Glutamatergic neuron (in vitro differentiated cells): ENCODE results near the gene IPO11. TPM values are rescaled to one million over a fixed set of nuclear protein-coding genes. Genes with fewer than 3 reads are reported as not detected.
"Not testable (repeated sequence)": the region's sequence is repeated elsewhere in the genome, so short reads cannot be mapped to it uniquely, and the experiment has no call there.

Source experiments
- DNase-seq: peaks from one replicate; pipeline ENCODE4 v3.0.0; 2022
- H3K27ac Mint-ChIP-seq: one replicate; pipeline ENCODE4 v1.8.0; 2020; ENCODE audit warnings: mild to moderate bottlenecking, mixed read lengths, inconsistent platforms; ENCODE audit not compliant: unreplicated experiment
- H3K27me3 Mint-ChIP-seq: one replicate; pipeline ENCODE4 v1.8.0; 2020; ENCODE audit warnings: mild to moderate bottlenecking, moderate library complexity, mixed read lengths, inconsistent platforms; ENCODE audit not compliant: unreplicated experiment
- H3K36me3 Mint-ChIP-seq: one replicate; pipeline ENCODE4 v1.8.0; 2020; ENCODE audit warnings: mild to moderate bottlenecking, mixed read lengths, inconsistent platforms; ENCODE audit not compliant: unreplicated experiment
- H3K4me1 Mint-ChIP-seq: one replicate; pipeline ENCODE4 v1.8.0; 2020; ENCODE audit warnings: mild to moderate bottlenecking, low read depth, mixed read lengths, inconsistent platforms; ENCODE audit not compliant: unreplicated experiment
- H3K4me3 Mint-ChIP-seq: one replicate; pipeline ENCODE4 v1.8.0; 2020; ENCODE audit warnings: mild to moderate bottlenecking, mixed read lengths, inconsistent platforms; ENCODE audit not compliant: unreplicated experiment
- H3K9me3 Mint-ChIP-seq: one replicate; pipeline ENCODE4 v1.8.0; 2020; ENCODE audit warnings: mild to moderate bottlenecking, moderate library complexity, mixed read lengths, inconsistent platforms; ENCODE audit not compliant: unreplicated experiment
- total RNA-seq: library from RNA; stranded (reverse); fragmentation: NEBNext Ultra II Directional; extraction: Animal tissue kit (Norgen Biotek cat#: 25700); gene quantifications from one replicate; pipeline ENCODE4 v1.2.1, GENCODE V29; 2021; ENCODE audit not compliant: unreplicated experiment
- TF ChIP-seq, protein P1 (sequence below): fragments of 200-600 bp; sonication (generic); IDR thresholded peaks from one replicate; pipeline ENCODE4 v1.5.0; 2021; ENCODE audit not compliant: partially characterized antibody, unreplicated experiment

The IPO11 gene
- total RNA-seq, 1 donor from 2014 or later, result 23.5 TPM

DNA sequence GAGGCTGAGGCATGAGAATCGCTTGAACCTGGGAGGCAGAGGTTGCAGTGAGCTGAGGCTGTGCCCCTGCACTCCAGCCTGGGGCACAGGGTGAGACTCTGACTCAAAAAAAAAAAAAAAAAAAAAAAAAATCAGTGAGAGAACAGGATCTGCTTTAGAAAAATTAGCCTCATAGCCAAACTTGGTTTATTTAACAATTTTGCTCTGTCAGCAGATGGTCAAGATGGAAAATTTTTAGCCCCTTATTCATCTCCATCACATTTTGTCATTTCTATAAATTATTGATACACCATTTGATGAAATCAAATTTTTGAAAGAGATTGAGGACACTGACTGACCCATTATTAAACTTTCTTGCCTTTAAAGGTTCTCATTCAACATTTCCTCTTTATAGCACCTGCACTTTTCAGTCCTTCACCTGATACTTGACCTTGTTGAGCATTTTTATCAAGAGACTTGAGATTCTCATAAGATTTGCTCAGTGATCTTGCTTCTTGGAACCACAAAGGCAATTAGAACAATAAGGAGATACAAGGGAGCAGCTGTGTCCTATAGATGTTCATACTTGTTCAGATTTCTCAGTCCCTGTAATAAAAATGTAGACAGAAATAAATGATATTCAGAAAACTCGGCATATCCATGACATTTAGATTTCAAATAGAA, 204.2 kb downstream of the IPO11 start:
- Mint-ChIP-seq H3K36me3 (no peaks in the 10 kb centered on the region), H3K4me1 (peaks cover 4% of the 10 kb centered on the region), H3K27ac (no peak overlapping the region), H3K4me3 (no peak overlapping the region), H3K27me3 (peaks cover 2% of the 10 kb centered on the region), H3K9me3 (peaks cover 6% of the 10 kb centered on the region)
- TF ChIP-seq, protein P1, sequence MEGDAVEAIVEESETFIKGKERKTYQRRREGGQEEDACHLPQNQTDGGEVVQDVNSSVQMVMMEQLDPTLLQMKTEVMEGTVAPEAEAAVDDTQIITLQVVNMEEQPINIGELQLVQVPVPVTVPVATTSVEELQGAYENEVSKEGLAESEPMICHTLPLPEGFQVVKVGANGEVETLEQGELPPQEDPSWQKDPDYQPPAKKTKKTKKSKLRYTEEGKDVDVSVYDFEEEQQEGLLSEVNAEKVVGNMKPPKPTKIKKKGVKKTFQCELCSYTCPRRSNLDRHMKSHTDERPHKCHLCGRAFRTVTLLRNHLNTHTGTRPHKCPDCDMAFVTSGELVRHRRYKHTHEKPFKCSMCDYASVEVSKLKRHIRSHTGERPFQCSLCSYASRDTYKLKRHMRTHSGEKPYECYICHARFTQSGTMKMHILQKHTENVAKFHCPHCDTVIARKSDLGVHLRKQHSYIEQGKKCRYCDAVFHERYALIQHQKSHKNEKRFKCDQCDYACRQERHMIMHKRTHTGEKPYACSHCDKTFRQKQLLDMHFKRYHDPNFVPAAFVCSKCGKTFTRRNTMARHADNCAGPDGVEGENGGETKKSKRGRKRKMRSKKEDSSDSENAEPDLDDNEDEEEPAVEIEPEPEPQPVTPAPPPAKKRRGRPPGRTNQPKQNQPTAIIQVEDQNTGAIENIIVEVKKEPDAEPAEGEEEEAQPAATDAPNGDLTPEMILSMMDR, result no peak
- DNase-seq, result no peak

- no peaks in the 10 kb centered on the region for H3K36me3 Mint-ChIP-seq
- TF ChIP-seq, protein P1, result no peak
These were observed 205.4 kb downstream of the IPO11 start for GRCh38 chr5:62617943-62618342.

DNA sequence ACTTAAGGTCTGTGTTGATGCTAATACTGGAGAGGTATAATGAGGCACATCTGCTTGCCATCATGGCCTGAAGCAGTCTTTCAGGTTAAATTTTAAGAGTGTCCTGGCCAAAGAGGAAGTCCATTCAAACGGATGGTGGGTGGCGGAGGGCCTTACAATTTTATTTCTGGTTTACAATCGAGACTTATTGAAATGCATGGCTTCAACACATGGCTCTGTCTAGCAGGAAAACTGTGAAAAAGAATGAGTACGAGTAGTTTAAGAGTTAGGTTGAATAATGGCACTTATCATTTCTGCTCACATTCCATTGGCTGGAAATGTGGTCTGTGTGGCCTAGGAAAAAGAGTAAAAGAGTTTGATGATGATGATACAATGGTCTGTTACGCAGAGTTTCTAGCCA, 208.2 kb downstream of the IPO11 start:
- Mint-ChIP-seq H3K27ac (no peak overlapping the region), H3K36me3 (no peaks in the 10 kb centered on the region), H3K4me3 (no peak overlapping the region), H3K9me3 (peaks cover 2% of the 10 kb centered on the region), H3K27me3 (peaks cover 2% of the 10 kb centered on the region), H3K4me1 (peaks cover 4% of the 10 kb centered on the region)
- no peak for DNase-seq
- TF ChIP-seq, protein P1, result no peak

More at GRCh38 chr5:62617943-62618342, 205.4 kb downstream of the IPO11 start:
- no peak overlapping the region for H3K4me3 Mint-ChIP-seq
- H3K27me3 Mint-ChIP-seq, result peaks cover 2% of the 10 kb centered on the region
- H3K27ac Mint-ChIP-seq, result no peak overlapping the region
- DNase-seq, result no peak
- peaks cover 6% of the 10 kb centered on the region for H3K9me3 Mint-ChIP-seq
- H3K4me1 Mint-ChIP-seq, result peaks cover 4% of the 10 kb centered on the region

DNA sequence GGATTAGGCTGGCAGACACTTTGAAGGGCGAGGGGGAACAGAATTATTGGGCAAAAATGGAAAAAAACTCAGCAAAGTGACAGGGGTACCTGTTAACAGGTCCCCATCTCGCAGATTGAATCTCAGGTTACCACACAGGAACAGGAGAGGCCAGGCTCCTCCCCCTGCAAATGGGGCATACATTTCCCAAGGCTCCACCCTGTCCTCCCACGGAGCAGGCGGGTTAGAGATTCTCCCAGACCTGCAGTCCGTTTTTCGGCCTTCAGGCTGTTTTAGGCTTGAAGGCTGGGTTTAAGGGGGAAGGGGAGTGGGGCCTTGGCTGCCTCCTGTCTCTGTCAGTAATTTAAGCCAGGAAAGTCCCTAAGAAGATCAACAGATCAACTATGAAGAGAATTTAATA, 208.7 kb downstream of the IPO11 start:
- Mint-ChIP-seq H3K9me3 (peaks cover 2% of the 10 kb centered on the region), H3K36me3 (no peaks in the 10 kb centered on the region), H3K4me3 (no peak overlapping the region), H3K27ac (no peak overlapping the region), H3K4me1 (peaks cover 4% of the 10 kb centered on the region), H3K27me3 (peaks cover 2% of the 10 kb centered on the region)
- TF ChIP-seq, protein P1, result no peak
- DNase-seq, result peak; percentile 32

DNA sequence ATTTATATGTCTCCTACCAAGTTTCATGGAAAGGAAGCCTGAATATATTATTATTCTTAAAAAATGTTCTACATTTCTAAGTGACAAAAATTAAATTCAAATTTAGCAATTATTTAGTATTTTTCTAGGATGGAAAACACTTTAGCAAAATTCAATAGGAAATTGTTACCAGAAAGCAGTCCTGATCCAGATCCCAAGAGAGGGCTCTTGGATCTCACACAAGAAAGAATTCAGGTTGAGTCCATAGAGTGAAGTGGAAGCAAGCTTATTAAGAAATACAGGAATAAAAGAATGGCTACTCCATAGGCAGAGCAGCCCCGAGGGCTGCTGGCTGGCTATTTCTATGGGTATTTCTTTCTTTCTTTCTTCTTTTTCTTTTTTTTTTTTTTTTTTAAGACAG, 210.7 kb downstream of the IPO11 start:
- H3K4me3 Mint-ChIP-seq, result no peak overlapping the region
- peaks cover 4% of the 10 kb centered on the region for H3K4me1 Mint-ChIP-seq
- no peak overlapping the region for H3K27ac Mint-ChIP-seq
- H3K27me3 Mint-ChIP-seq, result peaks cover 2% of the 10 kb centered on the region
- H3K36me3 Mint-ChIP-seq, result no peaks in the 10 kb centered on the region
- H3K9me3 Mint-ChIP-seq, result peaks cover 2% of the 10 kb centered on the region
- no peak for DNase-seq
- TF ChIP-seq, protein P1, result no peak

DNA sequence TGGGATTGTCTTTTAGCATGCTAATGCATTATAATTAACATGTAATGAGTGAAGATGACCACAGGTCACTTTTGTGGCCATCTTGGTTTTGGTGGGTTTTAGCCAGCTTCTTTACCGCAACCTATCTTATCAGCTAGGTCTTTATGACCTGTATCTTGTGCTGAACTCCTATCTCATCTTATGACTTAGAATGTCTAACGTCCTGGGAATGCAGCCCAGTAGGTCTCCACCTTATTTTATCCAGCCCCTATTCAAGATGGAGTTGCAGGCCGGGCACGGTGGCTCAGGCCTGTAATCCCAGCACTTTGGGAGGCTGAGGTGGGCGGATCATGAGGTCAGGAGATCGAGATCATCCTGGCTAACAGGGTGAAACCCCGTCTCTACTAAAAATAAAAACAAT, 211.9 kb downstream of the IPO11 start:
- H3K4me1 Mint-ChIP-seq, DNase-seq, H3K9me3 Mint-ChIP-seq, H3K36me3 Mint-ChIP-seq, H3K27me3 Mint-ChIP-seq, H3K4me3 Mint-ChIP-seq, H3K27ac Mint-ChIP-seq: not testable (repeated sequence)
